ENCODE results near the gene YJU2. TPM values are rescaled to one million over a fixed set of nuclear protein-coding genes. Genes with fewer than 3 reads are reported as not detected.

Gene YJU2
- total RNA-seq, 4 donors from 2014 or later: 10.7 to 21.5 (median 17.5) TPM

DNA sequence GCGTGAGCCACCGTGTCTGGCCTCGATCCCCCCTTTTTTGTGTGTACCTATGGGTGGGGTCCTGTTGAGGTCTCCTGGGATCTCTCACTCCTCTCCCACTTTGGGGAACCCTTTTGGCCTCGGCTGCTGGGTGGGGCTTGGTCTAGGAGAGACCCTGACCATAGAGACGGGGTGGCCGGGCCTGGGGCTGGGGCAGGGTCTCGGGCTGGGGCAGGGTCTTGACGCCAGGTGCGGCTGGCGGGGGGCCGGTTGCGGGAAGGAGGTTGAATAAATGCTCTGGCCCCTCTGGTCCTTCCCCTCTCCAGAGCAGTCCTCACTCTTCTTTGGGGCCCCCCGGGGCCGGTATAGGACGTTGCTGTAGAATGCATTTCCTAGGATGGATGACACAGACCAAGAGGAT lies 45.6 kb downstream of the YJU2 start:
- no peak for TF ChIP-seq CTCF (IDR thresholded peaks at IDR 0.05; ENCODE audit: low read depth)

GRCh38 chr19:4294389-4294788 lies 47.5 kb downstream of the YJU2 start:
- no peak for TF ChIP-seq CTCF (IDR thresholded peaks at IDR 0.05; ENCODE audit: low read depth)

- TF ChIP-seq CTCF (IDR thresholded peaks at IDR 0.05; ENCODE audit: low read depth): no peak
Measured at GRCh38 chr19:4295972-4296771, 49.3 kb downstream of the YJU2 start.

GRCh38 chr19:4297901-4298809 lies 51.3 kb downstream of the YJU2 start:
- TF ChIP-seq CTCF (IDR thresholded peaks at IDR 0.05; ENCODE audit: low read depth): no peak

DNA sequence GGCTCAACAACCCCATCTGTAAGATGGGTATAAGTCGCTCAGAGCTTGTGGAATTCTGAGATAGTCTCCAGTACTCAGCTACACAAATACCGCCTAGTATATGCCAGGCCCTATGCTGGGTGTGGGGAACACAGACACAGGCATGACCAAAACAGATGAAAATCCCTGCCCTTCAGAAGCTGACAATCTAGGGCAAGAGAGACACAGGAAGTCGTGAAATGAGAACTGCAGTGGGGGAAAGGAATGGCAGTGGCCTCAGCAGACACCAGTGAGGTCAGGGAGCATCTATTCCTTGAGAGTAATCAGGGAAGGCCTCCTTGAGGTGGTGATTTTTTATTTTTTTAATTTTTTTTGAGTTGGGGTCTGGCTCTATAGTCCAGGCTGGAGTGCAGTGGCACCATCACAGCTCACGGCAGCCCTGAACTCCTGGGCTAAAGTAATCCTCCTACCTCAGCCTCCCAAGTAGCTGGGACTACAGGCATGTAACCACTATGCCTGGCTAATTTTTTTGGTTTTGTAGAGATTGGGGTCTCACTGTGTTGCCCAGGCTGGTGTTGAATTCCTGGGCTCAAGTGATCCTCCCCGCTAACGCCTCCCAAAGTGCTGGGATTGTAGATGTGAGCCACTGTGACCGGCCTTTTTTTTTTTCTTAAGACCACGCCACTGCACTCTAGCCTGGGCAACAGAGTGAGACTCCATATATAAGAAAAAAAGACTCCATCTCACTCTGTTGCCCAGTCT lies 52.1 kb downstream of the YJU2 start:
- TF ChIP-seq CTCF (IDR thresholded peaks at IDR 0.05; ENCODE audit: low read depth): no peak

DNA sequence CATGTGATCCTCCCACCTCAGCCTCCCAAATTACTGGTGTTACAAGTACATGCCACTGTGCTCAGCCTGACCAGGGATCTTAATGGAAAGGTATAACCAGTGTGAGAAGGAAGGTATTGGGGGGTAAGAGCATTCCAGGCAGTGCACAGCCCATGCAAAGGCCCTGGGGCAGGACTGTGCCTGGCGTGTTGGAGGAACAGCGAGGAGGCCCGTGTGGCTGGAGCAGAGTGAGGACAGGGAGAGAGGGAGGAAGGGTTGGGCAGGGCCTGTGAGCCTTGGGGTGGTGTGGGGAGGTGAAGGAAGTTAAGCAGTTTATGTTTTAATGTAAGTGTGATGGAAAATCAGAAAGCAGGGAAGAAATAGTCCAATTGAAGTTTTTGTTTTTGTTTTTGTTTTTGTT lies 53.7 kb downstream of the YJU2 start:
- TF ChIP-seq CTCF (IDR thresholded peaks at IDR 0.05; ENCODE audit: low read depth): no peak
